Measurements from ENCODE around the gene OR2AG2.

OR2AG2 gene

GRCh38 chr11:6737872-6738466 is 33.8 kb downstream of the OR2AG2 start:
- no peak for DNase-seq

GRCh38 chr11:6736495-6737121 is 35.2 kb downstream of the OR2AG2 start:
- DNase-seq, result no peak

GRCh38 chr11:6735306-6735705 is 36.5 kb downstream of the OR2AG2 start:
- DNase-seq, result no peak

GRCh38 chr11:6734616-6735015 is 37.2 kb downstream of the OR2AG2 start:
- no peak for DNase-seq

GRCh38 chr11:6733326-6734275 is 38.2 kb downstream of the OR2AG2 start:
- DNase-seq, result no peak

DNA sequence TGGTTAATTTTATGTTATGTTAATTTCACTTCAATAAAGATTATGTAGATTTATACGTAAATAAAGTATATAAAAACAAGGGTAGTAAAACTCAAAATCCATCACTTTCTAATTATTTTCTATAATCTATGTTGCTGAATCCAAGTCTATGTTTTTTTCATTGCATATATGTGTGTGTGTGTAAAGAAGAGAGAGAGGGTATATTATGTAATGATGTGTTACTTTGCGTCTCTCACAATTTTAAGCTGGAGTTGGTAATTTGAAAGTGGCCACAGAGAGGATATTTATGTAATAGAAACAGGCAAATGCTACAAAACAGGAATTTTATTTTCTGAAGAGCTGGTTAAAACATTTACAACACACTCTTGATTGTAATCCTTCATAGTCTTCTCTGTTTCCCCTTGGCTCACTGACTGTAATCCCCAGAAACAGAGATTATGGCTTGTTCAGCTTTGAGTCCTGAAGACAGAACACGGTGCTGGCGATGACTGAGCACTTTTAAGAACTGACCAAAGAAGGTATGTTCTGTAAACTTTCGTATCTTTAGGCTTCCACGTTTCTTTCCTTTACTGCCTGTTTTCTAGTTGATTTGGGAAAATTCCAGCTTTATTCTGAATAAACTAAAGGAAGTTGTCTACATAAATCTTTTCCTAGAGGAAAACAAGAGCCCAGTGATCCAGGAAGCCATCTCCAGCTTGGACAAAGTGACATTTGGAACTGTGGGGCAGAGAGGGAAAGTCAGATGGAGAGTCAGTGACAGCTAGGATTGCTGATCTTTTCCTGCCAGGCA is 43.6 kb downstream of the OR2AG2 start:
- no peak for DNase-seq

DNA sequence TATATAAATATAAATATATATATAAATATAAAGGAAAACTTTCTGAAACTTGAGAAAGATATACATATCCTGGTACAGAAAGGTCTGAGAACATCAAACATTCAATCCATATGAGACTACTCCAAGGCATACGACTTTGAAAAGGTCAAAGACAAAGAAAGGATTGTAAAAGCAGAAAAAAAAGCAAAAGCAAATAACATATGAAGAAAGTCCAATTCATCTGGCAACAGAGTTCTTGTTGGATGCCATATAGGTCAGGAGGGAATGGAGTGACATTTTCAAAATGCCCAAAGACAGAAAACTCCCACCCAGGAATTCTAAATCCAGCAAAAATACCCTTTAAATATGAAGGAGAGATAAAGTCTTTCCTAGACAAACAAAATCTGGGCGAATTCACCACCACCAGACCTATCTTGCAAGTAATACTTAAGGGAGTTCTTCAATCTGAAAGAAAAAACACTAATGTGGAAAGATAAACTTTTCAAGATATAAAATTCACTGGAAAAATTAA is 46.3 kb downstream of the OR2AG2 start:
- no peak for DNase-seq

DNA sequence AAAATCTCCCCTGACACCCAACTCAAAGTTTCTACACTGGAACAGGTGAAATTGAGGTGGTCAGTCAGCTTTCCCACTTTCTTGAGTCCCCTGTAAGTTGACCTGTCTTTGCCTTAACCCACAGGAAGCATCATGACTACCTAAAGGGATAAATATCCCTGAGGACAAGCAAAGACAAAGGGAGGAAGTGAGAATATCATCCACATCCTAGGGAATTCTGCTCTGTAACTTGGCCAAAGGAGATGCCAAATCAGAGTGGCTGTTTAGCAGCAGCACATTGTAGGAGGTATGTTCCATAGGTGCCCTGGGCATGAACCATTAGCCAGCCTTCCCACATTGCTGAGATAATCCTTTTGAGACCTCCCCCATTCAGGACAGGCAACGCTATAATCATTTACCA is 47.8 kb downstream of the OR2AG2 start:
- no peak for DNase-seq

DNA sequence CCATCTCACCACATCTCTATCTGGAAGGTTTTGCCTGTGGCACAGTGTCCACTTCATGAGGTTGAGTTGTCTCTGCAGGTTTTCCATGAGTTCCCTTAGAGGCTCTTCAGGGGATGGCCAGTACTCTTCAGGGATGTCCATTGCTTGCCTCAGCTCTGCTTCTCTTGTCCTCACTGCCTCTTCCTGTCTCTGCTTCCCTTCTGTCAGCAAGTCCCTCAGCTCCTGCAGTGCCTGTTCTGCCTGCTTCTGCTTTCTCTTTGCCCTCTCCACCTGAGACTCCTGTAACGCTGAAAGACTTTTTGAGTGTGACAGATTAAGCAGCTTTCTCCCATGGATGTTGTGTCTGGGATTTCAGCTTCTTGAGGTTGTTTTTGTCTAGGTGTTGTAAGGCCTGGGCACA is 50.4 kb downstream of the OR2AG2 start:
- DNase-seq, result no peak

GRCh38 chr11:6719576-6719975 is 52.2 kb downstream of the OR2AG2 start:
- DNase-seq, result no peak

DNA sequence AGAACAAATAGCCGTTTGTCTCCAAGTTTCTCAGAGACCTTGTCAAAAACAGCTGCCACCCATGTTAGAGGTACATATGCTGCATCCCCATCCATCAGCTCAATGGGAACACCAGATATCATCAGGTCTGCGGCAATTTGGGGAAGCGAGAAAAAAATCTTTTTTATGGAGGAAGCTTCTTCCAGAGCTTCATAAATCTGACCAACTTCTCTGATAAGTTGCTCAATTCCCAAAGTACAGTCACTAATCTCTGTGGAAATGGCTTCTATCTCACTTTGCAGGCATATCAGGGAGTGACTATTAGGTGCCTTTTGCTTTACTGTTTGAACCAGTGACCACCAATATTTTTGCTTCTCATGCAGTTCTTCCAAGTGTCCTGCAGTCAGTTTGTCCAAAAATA is 54.4 kb downstream of the OR2AG2 start:
- no peak for DNase-seq
